ENCODE data around the gene NDUFB11. TPM values are rescaled to one million over a fixed set of nuclear protein-coding genes. Genes with fewer than 3 reads are reported as not detected.

NDUFB11 gene
- polyA plus RNA-seq, 1 experiment = 46.8 TPM

DNA sequence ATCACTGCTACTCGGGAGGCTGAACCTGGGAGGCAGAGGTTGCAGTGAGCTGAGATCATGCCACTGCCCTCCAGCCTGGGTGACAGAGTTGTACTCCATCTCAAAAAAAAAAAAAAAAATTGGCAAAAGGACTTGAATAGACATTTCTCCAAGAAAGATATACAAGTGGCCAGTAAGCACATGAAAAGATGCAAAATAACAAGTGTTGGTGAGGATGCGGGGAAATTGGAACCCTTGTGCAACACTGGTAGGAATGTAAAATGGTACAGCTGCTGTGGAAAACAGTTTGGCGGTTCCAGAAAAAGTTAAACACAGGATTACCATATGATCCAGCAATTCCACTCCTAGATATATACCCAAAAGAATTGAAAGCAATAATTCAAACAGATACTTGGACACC, 19.9 kb upstream of the NDUFB11 start:
- no peaks in the 10 kb centered on the region for H3K27me3 ChIP-seq (ENCODE audit: control insufficient read depth, insufficient read depth, low read length)
- no peak overlapping the region for H3K4me3 ChIP-seq (ENCODE audit: low read depth, low read length)
- TF ChIP-seq, protein P1, sequence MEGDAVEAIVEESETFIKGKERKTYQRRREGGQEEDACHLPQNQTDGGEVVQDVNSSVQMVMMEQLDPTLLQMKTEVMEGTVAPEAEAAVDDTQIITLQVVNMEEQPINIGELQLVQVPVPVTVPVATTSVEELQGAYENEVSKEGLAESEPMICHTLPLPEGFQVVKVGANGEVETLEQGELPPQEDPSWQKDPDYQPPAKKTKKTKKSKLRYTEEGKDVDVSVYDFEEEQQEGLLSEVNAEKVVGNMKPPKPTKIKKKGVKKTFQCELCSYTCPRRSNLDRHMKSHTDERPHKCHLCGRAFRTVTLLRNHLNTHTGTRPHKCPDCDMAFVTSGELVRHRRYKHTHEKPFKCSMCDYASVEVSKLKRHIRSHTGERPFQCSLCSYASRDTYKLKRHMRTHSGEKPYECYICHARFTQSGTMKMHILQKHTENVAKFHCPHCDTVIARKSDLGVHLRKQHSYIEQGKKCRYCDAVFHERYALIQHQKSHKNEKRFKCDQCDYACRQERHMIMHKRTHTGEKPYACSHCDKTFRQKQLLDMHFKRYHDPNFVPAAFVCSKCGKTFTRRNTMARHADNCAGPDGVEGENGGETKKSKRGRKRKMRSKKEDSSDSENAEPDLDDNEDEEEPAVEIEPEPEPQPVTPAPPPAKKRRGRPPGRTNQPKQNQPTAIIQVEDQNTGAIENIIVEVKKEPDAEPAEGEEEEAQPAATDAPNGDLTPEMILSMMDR (IDR thresholded peaks at IDR 0.05; ENCODE audit: insufficient read depth, low read depth, low read length) = no peak
- CTCF ChIA-PET = no interaction called here
- POLR2A ChIA-PET = no interaction called here
- peaks cover 1% of the 10 kb centered on the region; the same call in 1 of the 2 replicates for H3K36me3 ChIP-seq (ENCODE audit: control insufficient read depth, insufficient read depth, low read length)
- DNase-seq (ENCODE audit: low read depth) = no peak

DNA sequence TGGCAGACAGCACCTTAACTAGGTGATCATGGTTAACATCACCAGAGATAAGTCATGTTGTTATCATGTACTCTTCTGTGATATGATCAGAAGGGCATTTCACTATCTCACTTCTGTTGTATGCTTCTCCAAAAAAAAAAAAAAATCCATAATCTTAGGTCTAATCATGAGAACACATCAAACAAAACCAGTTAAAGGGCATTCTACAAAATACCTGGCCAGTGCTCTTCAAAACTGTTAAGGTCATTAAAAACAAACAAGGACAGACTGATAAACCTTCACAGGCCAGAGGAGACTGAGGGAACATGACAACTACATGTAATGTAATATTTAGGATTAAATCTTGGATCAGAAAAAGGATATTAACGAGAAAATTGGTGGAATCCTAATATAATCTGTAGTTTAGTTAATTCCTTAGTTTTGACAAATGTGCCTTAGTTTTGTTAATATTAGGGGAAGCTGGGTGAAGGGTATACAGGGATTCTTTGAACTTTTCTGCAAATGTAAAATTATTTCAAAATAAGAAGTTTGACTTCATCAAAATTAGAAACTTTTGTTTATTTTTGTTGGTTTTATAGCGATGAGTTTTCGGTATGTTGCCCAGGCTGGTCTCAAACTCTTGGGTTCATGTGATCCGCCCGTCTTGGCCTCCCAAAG, 18.6 kb upstream of the NDUFB11 start:
- H3K27me3 ChIP-seq (ENCODE audit: control insufficient read depth, insufficient read depth, low read length) = no peaks in the 10 kb centered on the region
- ChIA-PET CTCF (no interaction called here), POLR2A (no interaction called here)
- no peak overlapping the region for H3K4me3 ChIP-seq (ENCODE audit: low read depth, low read length)
- H3K36me3 ChIP-seq (ENCODE audit: control insufficient read depth, insufficient read depth, low read length) = no peaks in the 10 kb centered on the region
- no peak for DNase-seq (ENCODE audit: low read depth)
- TF ChIP-seq, protein P1 (IDR thresholded peaks at IDR 0.05; ENCODE audit: insufficient read depth, low read depth, low read length) = no peak

- TF ChIP-seq, protein P1 (IDR thresholded peaks at IDR 0.05; ENCODE audit: insufficient read depth, low read depth, low read length) = no peak
- ChIA-PET POLR2A (no interaction called here), CTCF (no interaction called here)
- Histone ChIP-seq H3K4me3 (ENCODE audit: low read depth, low read length) (no peak overlapping the region), H3K36me3 (ENCODE audit: control insufficient read depth, insufficient read depth, low read length) (peaks cover 3% of the 10 kb centered on the region; the same call in 1 of the 2 replicates), H3K27me3 (ENCODE audit: control insufficient read depth, insufficient read depth, low read length) (no peaks in the 10 kb centered on the region)
- DNase-seq (ENCODE audit: low read depth) = no peak
These were observed 16.3 kb upstream of the NDUFB11 start for GRCh38 chrX:47160781-47161180.

- ChIA-PET CTCF (interaction anchor here (1.5 kb wide), 1 partner anchor 14 kb away, joined by 4 read pairs; the partner anchor contains the start of genes NDUFB11 and RBM10), POLR2A (no interaction called here)
- H3K36me3 ChIP-seq (ENCODE audit: control insufficient read depth, insufficient read depth, low read length) = peaks cover 3% of the 10 kb centered on the region; the same call in 1 of the 2 replicates
- H3K27me3 ChIP-seq (ENCODE audit: control insufficient read depth, insufficient read depth, low read length) = no peaks in the 10 kb centered on the region
- no peak overlapping the region for H3K4me3 ChIP-seq (ENCODE audit: low read depth, low read length)
- DNase-seq (ENCODE audit: low read depth) = no peak
- TF ChIP-seq, protein P1 (IDR thresholded peaks at IDR 0.05; ENCODE audit: insufficient read depth, low read depth, low read length) = no peak
These were observed 14.3 kb upstream of the NDUFB11 start for GRCh38 chrX:47158781-47159180.

DNA sequence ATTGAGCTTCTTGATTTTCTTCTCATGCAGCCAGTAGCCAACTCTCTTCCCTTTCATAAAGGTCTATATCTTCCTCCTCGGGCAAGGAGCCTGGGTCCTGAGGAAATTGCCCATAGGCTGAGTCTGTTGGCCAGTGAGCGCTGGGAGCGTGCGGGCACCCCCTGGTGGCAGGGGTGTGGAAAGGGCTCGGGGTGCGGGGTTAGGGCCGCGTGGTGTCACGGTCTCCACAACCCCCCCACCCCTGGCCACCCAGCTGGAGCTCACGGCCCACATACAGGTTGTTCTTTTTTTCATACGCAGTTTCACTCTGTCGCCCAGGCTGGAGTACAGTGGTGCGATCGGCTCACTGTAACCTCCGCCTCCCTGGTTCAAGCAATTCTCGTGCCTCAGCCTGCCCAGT, 13.6 kb upstream of the NDUFB11 start:
- H3K4me3 ChIP-seq (ENCODE audit: low read depth, low read length) = no peak overlapping the region
- DNase-seq (ENCODE audit: low read depth) = no peak
- H3K27me3 ChIP-seq (ENCODE audit: control insufficient read depth, insufficient read depth, low read length) = no peaks in the 10 kb centered on the region
- peaks cover 3% of the 10 kb centered on the region; the same call in 1 of the 2 replicates for H3K36me3 ChIP-seq (ENCODE audit: control insufficient read depth, insufficient read depth, low read length)
- TF ChIP-seq, protein P1 (IDR thresholded peaks at IDR 0.05; ENCODE audit: insufficient read depth, low read depth, low read length) = no peak
- ChIA-PET POLR2A (no interaction called here), CTCF (interaction anchor here (1.5 kb wide), 1 partner anchor 13 kb away, joined by 4 read pairs; the partner anchor contains the start of genes NDUFB11 and RBM10)

Data from BJ (cell line).